HepG2 (cell line): ENCODE data around the gene CCBE1. TPM values are rescaled to one million over a fixed set of nuclear protein-coding genes. Genes with fewer than 3 reads are reported as not detected.

Experiments used
- CCAR2 ChIP-seq: fragments of 200-400 bp; formaldehyde crosslinking; optimal IDR thresholded peaks from 2 replicates; pipeline ENCODE3; 2018; ENCODE audit warnings: low read depth, mild to moderate bottlenecking, low read length, moderate library complexity
- DNMT3B ChIP-seq: conservative IDR thresholded peaks from 2 replicates; pipeline ENCODE4 v1.6.1; 2016; ENCODE audit warnings: missing biosample characterization, control low read depth
- DPF2 ChIP-seq: sonication (generic); formaldehyde crosslinking; IDR thresholded peaks from 2 replicates; pipeline ENCODE4 v1.4.0; 2020; ENCODE audit warnings: mild to moderate bottlenecking, low read depth, missing genetic modification reagents, borderline replicate concordance
- HMGA1 ChIP-seq: sonication (generic); formaldehyde crosslinking; conservative IDR thresholded peaks from 2 replicates; pipeline ENCODE4 v1.4.0; 2020; ENCODE audit warnings: missing genetic modification reagents
- NR2F6 ChIP-seq, 2 experiments: IDR thresholded peaks; 2 replicates each; pipeline ENCODE4 v1.6.1; 2016; ENCODE audit warnings: antibody characterized with exemption in 1 of 2, mild to moderate bottlenecking in 1 of 2
- PRDM10 ChIP-seq: sonication (generic); formaldehyde crosslinking; IDR thresholded peaks from 2 replicates; pipeline ENCODE4 v1.4.0; 2020; ENCODE audit warnings: low read depth, missing genetic modification reagents
- RARA ChIP-seq: IDR thresholded peaks from 2 replicates; pipeline ENCODE4 v1.6.1; 2016; ENCODE audit warnings: missing genetic modification reagents, missing compliant biosample characterization
- RERE ChIP-seq: IDR thresholded peaks from 2 replicates; pipeline ENCODE4 v1.6.1; 2016; ENCODE audit warnings: low read depth, missing genetic modification reagents, missing compliant biosample characterization
- SIX1 ChIP-seq: sonication (generic); formaldehyde crosslinking; IDR thresholded peaks from 2 replicates; pipeline ENCODE4 v1.4.0; 2020; ENCODE audit warnings: missing genetic modification reagents, borderline replicate concordance
- SMARCE1 ChIP-seq: fragments of 450-650 bp; IDR thresholded peaks from 2 replicates; pipeline ENCODE4 v1.6.1; 2017; ENCODE audit warnings: borderline replicate concordance
- SUZ12 ChIP-seq: fragments of 150-350 bp; IDR thresholded peaks from 2 replicates; pipeline ENCODE4 v1.6.1; 2014; ENCODE audit warnings: low read depth, low read length
- ZNF350 ChIP-seq: sonication (generic); formaldehyde crosslinking; IDR thresholded peaks from 2 replicates; pipeline ENCODE4 v1.4.0; 2020; ENCODE audit warnings: mild to moderate bottlenecking, low read depth, missing genetic modification reagents, borderline replicate concordance
- ZNF460 ChIP-seq: sonication (generic); formaldehyde crosslinking; IDR thresholded peaks from 2 replicates; pipeline ENCODE4 v1.5.1; 2020; ENCODE audit warnings: missing genetic modification reagents, mild to moderate bottlenecking, borderline replicate concordance
- ZNF547 ChIP-seq: sonication (generic); formaldehyde crosslinking; IDR thresholded peaks from 2 replicates; pipeline ENCODE4 v1.5.1; 2020; ENCODE audit warnings: mild to moderate bottlenecking, missing genetic modification reagents
- ZNF557 ChIP-seq: sonication (generic); formaldehyde crosslinking; IDR thresholded peaks from 2 replicates; pipeline ENCODE4 v1.4.0; 2020; ENCODE audit warnings: missing genetic modification reagents
- ZNF605 ChIP-seq: sonication (generic); formaldehyde crosslinking; IDR thresholded peaks from 2 replicates; pipeline ENCODE4 v1.8.0; 2022; ENCODE audit warnings: mild to moderate bottlenecking, missing genetic modification reagents
- ZNF652 ChIP-seq: IDR thresholded peaks from 2 replicates; pipeline ENCODE4 v1.6.1; 2016; ENCODE audit warnings: low read depth, borderline replicate concordance
- polyA plus RNA-seq, 8 experiments: library from polyadenylated mRNA; depleted of rRNA in 3 of 8; stranded (reverse) in 7 of 8; unstranded in 1 of 8; fragments of >200 nt; fragmentation: Illumina TruSeq in 4 of 8; extraction: Trizol in 4 of 8; gene quantifications; 2 replicates each; pipeline versions ENCODE4 v1.2.1 to v1.2.3, GENCODE V29; 2011 to 2016; ENCODE audit warnings: low read depth in 4 of 8, missing spikeins in 1 of 8, mixed read lengths in 1 of 8; ENCODE audit not compliant: insufficient read depth in 1 of 8
- total RNA-seq, 5 experiments: library from RNA; depleted of rRNA; stranded (reverse); fragments of >200 nt; fragmentation: Illumina TruSeq; extraction: Trizol; gene quantifications; 2 replicates each; pipeline ENCODE4 v1.2.3, GENCODE V29; 2016; ENCODE audit warnings: low read depth in 1 of 5
- TF ChIP-seq, protein P1 (sequence below): sonication (generic); formaldehyde crosslinking; IDR thresholded peaks from 2 replicates; pipeline ENCODE4 v1.4.0; 2020; ENCODE audit warnings: missing genetic modification reagents, borderline replicate concordance

The CCBE1 gene
- total and polyA plus RNA-seq, 2 of the 13 experiments (the other 11 are each of a cell fraction or from before 2014, with no cell fraction given), result not detected

GRCh38 chr18:59516356-59517155 lies 180.7 kb downstream of the CCBE1 start (continued):
- TF ChIP-seq SMARCE1, result peak; percentile 25; the same call in 1 of the 2 replicates
- TF ChIP-seq ZNF557 (CRISPR knock-in tag), result 0 out of 2 replicates have a peak, but pooled peaks have one; percentile 31
- no peak for TF ChIP-seq ZNF350 (CRISPR knock-in tag)
- no peak for TF ChIP-seq ZNF547
- no peak for TF ChIP-seq PRDM10
- peak; percentile 64; the same call in 1 of the 2 replicates for TF ChIP-seq SIX1
- TF ChIP-seq ZNF652 (CRISPR knock-in tag), result peak; percentile 19; the same call in 1 of the 2 replicates
- no peak for TF ChIP-seq RERE (CRISPR knock-in tag)
- TF ChIP-seq, protein P1, sequence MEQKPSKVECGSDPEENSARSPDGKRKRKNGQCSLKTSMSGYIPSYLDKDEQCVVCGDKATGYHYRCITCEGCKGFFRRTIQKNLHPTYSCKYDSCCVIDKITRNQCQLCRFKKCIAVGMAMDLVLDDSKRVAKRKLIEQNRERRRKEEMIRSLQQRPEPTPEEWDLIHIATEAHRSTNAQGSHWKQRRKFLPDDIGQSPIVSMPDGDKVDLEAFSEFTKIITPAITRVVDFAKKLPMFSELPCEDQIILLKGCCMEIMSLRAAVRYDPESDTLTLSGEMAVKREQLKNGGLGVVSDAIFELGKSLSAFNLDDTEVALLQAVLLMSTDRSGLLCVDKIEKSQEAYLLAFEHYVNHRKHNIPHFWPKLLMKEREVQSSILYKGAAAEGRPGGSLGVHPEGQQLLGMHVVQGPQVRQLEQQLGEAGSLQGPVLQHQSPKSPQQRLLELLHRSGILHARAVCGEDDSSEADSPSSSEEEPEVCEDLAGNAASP (CRISPR knock-in tag), result peak; percentile 82; the same call in 1 of the 2 replicates
- peak; percentile 77 for TF ChIP-seq DPF2
- no peak for TF ChIP-seq HMGA1 (CRISPR knock-in tag)
- TF ChIP-seq CCAR2, result no peak
- TF ChIP-seq NR2F6 (IDR thresholded peaks at IDR 0.05), result peak; percentile 59
- peak; percentile 80 for TF ChIP-seq NR2F6 (CRISPR knock-in tag; IDR thresholded peaks at IDR 0.05)
- TF ChIP-seq DNMT3B (CRISPR knock-in tag), result 0 out of 2 replicates have a peak, but pooled peaks have one; percentile 44
- TF ChIP-seq SUZ12, result no peak
- TF ChIP-seq RARA (CRISPR knock-in tag), result peak; percentile 94
- TF ChIP-seq ZNF460 (CRISPR knock-in tag), result no peak
- TF ChIP-seq ZNF605 (CRISPR knock-in tag), result 0 out of 2 replicates have a peak, but pooled peaks have one; percentile 26
